Astrocyte of the cerebellum (primary cell): ENCODE data around the gene CER1.
A peak's percentile ranks its signal among the peaks of the same experiment; 100 is the strongest.
"Not testable (repeated sequence)": the region's sequence is repeated elsewhere in the genome, so short reads cannot be mapped to it uniquely, and the experiment has no call there.

Experiments used
- DNase-seq: peaks from one replicate; pipeline ENCODE4 v3.0.0-alpha.2; 2011; ENCODE audit warnings: low read depth
- H3K4me3 ChIP-seq: 2 replicates; pipeline ENCODE4 v1.5.1; 2011; ENCODE audit warnings: mild to moderate bottlenecking, low read depth, low read length, moderate library complexity
- in situ Hi-C: cut with HindIII; loops from 2 replicates; pipeline ENCODE4 v1.10.0; 2017; ENCODE audit warnings: low sequenced_read_pairs
- TF ChIP-seq, protein P1 (sequence below): IDR thresholded peaks from 2 replicates; pipeline ENCODE4 v1.5.1; 2012; ENCODE audit warnings: low read length, low read depth, moderate library complexity, mild to moderate bottlenecking; ENCODE audit errors: missing control alignments

Gene CER1

DNA sequence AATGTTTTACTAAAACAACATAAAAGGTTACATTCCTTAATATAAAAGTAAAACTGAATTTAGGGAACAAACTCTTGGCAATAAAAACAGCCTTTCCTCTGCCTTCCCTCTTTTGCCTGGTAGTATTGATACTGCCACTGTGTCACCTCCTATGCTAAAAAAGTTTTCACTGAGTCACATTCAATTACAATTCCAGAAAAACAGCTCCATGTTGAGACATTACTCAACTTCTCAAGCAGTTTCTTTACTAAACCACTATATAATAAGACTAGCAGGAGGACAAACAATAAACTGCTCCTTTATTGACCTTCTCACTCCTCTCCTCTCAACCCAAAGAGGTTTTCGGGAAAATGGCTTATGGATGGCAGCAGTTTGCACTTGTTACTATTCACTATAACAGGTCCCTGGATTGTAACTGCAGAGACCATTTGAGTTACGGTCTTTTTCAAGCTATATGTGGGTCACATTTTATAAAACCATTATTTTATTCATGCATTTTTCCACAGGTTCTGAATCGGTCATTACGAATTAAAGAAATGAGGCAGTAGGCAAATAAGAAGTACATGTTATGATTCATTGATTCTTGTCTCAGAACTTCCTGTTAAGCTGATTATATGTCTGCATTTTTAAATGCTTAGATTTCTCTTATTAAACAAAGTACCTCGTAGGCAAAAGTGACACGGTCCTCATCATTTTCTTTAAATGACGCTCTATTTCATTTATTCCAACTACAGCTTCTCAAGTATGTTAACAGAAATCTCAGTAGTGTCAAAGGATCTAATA lies 31.4 kb downstream of the CER1 start:
- in situ Hi-C loops, result no loop called here
- DNase-seq, result no peak
- H3K4me3 ChIP-seq, result no peak overlapping the region
- TF ChIP-seq, protein P1, sequence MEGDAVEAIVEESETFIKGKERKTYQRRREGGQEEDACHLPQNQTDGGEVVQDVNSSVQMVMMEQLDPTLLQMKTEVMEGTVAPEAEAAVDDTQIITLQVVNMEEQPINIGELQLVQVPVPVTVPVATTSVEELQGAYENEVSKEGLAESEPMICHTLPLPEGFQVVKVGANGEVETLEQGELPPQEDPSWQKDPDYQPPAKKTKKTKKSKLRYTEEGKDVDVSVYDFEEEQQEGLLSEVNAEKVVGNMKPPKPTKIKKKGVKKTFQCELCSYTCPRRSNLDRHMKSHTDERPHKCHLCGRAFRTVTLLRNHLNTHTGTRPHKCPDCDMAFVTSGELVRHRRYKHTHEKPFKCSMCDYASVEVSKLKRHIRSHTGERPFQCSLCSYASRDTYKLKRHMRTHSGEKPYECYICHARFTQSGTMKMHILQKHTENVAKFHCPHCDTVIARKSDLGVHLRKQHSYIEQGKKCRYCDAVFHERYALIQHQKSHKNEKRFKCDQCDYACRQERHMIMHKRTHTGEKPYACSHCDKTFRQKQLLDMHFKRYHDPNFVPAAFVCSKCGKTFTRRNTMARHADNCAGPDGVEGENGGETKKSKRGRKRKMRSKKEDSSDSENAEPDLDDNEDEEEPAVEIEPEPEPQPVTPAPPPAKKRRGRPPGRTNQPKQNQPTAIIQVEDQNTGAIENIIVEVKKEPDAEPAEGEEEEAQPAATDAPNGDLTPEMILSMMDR, result no peak

DNA sequence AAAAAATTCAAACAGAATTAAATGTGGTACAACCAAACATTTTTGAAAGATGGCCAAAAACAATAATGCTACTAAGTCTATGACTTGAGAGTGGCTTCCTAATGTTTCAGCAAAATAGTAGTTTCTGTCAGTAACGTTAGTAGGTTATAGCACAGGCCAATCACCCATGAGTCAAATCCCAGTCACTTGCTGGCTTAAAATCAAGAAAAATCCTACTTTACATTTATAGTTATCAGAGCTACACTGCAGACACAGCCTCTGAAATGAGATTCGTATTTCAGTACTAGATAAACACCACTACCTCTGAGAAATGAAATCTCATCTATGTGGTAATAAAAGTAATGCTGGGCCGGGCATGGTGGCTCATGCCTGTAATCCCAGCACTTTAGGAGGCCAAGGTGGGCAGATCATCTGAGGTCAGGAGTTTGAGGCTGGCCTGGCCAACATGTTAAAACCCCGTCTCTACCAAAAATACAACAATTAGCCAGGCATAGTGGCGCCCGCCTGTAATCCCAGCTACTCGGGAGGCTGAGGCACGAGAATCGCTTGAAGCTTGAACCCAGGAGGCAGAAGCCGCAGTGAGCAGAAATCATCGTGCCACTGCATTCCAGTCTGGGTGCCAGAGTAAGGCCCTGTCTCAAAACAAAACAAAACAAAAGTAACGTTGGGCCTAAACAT lies 35.4 kb downstream of the CER1 start:
- no peak overlapping the region for H3K4me3 ChIP-seq
- in situ Hi-C loops, result no loop called here
- DNase-seq, result peak; percentile 53
- TF ChIP-seq, protein P1, result no peak

DNA sequence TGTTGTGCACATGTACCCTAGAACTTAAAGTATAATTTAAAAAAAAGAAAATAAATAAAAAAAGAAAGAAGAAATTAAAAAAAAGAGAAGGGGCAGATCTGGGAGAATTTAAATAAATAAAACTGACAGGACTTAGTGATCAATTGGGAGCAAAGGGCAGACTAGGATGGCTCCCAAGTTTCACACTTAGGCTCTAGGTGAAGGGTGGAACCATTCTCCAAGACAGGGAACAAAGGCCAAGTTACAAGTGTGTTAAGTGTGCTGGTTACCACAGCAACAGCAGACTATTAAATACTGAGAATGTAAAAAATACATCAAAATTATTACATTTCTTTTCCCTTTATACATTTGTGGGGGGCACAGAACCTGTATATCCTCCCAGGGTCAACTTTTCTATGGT lies 36.4 kb downstream of the CER1 start:
- TF ChIP-seq, protein P1, result no peak
- no peak overlapping the region for H3K4me3 ChIP-seq
- no peak for DNase-seq
- in situ Hi-C loops, result no loop called here

DNA sequence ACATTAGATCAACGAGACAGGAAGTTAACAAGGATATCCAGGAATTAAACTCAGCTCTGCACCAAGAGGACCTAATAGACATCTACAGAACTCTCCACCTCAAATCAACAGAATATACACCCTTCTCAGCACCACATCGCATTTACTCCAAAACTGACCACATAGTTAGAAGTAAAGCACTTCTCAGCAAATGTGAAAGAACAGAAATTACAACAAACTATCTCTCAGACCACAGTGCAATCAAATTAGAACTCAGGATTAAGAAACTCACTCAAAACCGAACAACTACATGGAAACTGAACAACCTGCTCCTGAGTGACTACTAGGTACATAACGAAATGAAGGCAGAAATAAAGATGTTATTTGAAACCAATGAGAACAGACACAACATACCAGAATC lies 39.9 kb downstream of the CER1 start:
- H3K4me3 ChIP-seq, in situ Hi-C loops, DNase-seq: not testable (repeated sequence)

DNA sequence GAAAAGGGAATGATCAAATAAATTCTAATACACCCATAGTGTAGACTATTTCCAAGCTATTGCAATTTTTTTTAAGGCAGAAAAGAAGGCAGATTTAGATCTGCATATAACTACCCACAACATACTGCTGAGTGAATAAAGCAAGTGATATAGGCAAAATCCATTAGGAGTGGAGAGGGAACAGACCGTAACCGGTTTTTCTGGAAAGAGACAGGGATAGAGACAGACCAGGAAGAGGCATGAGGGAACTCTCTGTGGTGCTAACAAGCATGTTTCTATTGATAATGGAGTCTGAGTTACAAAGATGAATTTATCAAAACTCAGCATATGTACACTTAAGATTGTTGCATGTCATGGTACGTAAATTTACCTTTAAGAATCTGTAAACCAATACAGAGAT lies 43.8 kb downstream of the CER1 start:
- DNase-seq, result no peak
- in situ Hi-C loops, result no loop called here
- no peak overlapping the region for H3K4me3 ChIP-seq
- TF ChIP-seq, protein P1, result no peak

DNA sequence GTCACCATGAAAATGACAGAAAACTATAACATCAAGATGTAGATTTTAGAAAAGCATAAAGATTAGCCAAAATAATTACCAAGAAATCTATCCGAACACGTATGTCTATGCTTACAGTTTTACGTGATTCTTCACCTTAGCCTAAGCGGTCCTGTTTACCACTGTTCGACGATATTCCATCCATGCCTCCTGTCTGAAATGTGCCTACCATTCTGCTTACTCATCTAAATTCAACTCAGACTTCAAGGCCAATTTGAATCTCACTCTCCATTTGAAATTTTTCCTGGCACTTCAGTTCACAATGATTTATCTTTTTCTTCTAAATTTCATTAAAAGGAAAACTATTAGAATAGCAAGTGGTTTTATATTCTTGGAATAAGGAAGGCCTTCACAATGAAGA lies 44.7 kb downstream of the CER1 start:
- no peak for DNase-seq
- in situ Hi-C loops, result no loop called here
- no peak overlapping the region for H3K4me3 ChIP-seq
- TF ChIP-seq, protein P1, result no peak

DNA sequence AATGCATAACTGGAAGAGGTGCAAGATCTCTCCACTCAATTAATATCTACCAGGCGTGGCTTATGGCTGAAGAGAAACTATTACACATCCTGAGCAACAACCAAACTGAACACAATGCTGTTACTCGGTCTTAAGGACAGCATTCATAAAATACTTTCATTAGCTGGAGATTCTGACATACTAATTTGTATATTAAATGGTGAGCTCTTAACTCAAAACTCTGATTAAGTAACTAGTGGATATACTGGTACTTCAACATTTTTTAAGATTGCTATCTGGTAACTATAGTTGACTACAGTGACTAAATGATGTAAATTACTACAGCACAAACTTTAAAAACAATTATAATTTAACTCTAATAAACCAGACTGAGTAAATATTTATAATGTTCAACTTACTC lies 45.1 kb downstream of the CER1 start:
- in situ Hi-C loops, result no loop called here
- TF ChIP-seq, protein P1, result no peak
- no peak overlapping the region for H3K4me3 ChIP-seq
- no peak for DNase-seq
